GM12878 (cell line): Measurements from ENCODE around the gene OR1F1. TPM values are rescaled to one million over a fixed set of nuclear protein-coding genes. Genes with fewer than 3 reads are reported as not detected.

Experiments
- ATF7 ChIP-seq: fragments of 450-650 bp; IDR thresholded peaks from 2 replicates; pipeline ENCODE4 v1.6.1; 2016; ENCODE audit warnings: low read depth, mild to moderate bottlenecking
- CREM ChIP-seq: IDR thresholded peaks from 2 replicates; pipeline ENCODE4 v1.6.1; 2014; ENCODE audit warnings: antibody characterized with exemption, low read depth
- EZH2 ChIP-seq: IDR thresholded peaks from 2 replicates; pipeline ENCODE4 v1.6.1; 2012; ENCODE audit warnings: low read depth, mild to moderate bottlenecking, control low read depth, inconsistent platforms, low read length, borderline replicate concordance; ENCODE audit not compliant: control insufficient read depth
- MXI1 ChIP-seq: fragments of 150-350 bp; IDR thresholded peaks from 2 replicates; pipeline ENCODE4 v1.6.1; 2011; ENCODE audit warnings: low read depth, mild to moderate bottlenecking, inconsistent platforms, low read length, improper control_type of control experiment
- NRF1 ChIP-seq: conservative IDR thresholded peaks from 2 replicates; pipeline ENCODE4 v1.6.1; 2011; ENCODE audit warnings: mild to moderate bottlenecking, low read depth, low read length, improper control_type of control experiment
- TCF12 ChIP-seq: IDR thresholded peaks from 2 replicates; pipeline ENCODE4 v1.6.1; 2011; ENCODE audit warnings: low read depth, mild to moderate bottlenecking, low read length
- ZNF217 ChIP-seq: fragments of 450-650 bp; IDR thresholded peaks from 2 replicates; pipeline ENCODE4 v1.6.1; 2017; ENCODE audit warnings: antibody characterized with exemption, mild to moderate bottlenecking
- polyA plus RNA-seq, 11 experiments: library from polyadenylated mRNA; depleted of rRNA in 4 of 11; unstranded in 6 of 11; stranded (reverse) in 5 of 11; fragments of >200 nt; fragmentation: Nextera tagmentation in 4 of 11; fragmentation: Illumina TruSeq in 1 of 11; extraction: Ambion mirVana in 4 of 11; extraction: Trizol in 1 of 11; gene quantifications; 1 replicate in 1 of 11; 2 replicates in 10 of 11; pipeline versions ENCODE4 v1.2.1 to v1.2.3, GENCODE V29; 2011 to 2016; ENCODE audit warnings: inconsistent platforms in 2 of 11, missing spikeins in 2 of 11, low read depth in 1 of 11
- total RNA-seq, 4 experiments: library from RNA; depleted of rRNA in 3 of 4; stranded (reverse); fragments of >200 nt in 3 of 4; fragmentation: Illumina TruSeq in 1 of 4; extraction: Trizol in 1 of 4; gene quantifications; 2 replicates each; pipeline versions ENCODE4 v1.2.1 to v1.2.3, GENCODE V29; 2013 to 2021
- TF ChIP-seq, protein P1 (sequence below): fragments of 150-350 bp; IDR thresholded peaks from 2 replicates; pipeline ENCODE4 v1.6.1; 2016; ENCODE audit warnings: low read depth, low read length
- TF ChIP-seq, protein P2 (sequence below): fragments of 450-650 bp; IDR thresholded peaks from 2 replicates; pipeline ENCODE4 v1.6.1; 2017; ENCODE audit warnings: mild to moderate bottlenecking, moderate library complexity
- TF ChIP-seq, protein P3 (sequence below): fragments of 450-650 bp; IDR thresholded peaks from 2 replicates; pipeline ENCODE4 v1.6.1; 2014; ENCODE audit warnings: mild to moderate bottlenecking
- TF ChIP-seq, protein P4 (sequence below): fragments of 450-650 bp; IDR thresholded peaks from 2 replicates; pipeline ENCODE4 v1.6.1; 2017; ENCODE audit warnings: mild to moderate bottlenecking, low read depth, inconsistent platforms; ENCODE audit not compliant: poor library complexity, severe bottlenecking
- TF ChIP-seq, protein P5 (sequence below): IDR thresholded peaks from 2 replicates; pipeline ENCODE4 v1.6.1; 2011; ENCODE audit warnings: low read depth, low read length, improper control_type of control experiment, borderline replicate concordance
- TF ChIP-seq, protein P6 (sequence below): fragments of 450-650 bp; IDR thresholded peaks from 2 replicates; pipeline ENCODE4 v1.6.1; 2018; ENCODE audit warnings: borderline replicate concordance, mild to moderate bottlenecking; ENCODE audit not compliant: partially characterized antibody

Gene OR1F1
- total and polyA plus RNA-seq, 10 of the 15 experiments (the other 5 are each of a cell fraction or from before 2014, with no cell fraction given): 0.10 to 0.14 (median 0.12) TPM; not detected in 7

DNA sequence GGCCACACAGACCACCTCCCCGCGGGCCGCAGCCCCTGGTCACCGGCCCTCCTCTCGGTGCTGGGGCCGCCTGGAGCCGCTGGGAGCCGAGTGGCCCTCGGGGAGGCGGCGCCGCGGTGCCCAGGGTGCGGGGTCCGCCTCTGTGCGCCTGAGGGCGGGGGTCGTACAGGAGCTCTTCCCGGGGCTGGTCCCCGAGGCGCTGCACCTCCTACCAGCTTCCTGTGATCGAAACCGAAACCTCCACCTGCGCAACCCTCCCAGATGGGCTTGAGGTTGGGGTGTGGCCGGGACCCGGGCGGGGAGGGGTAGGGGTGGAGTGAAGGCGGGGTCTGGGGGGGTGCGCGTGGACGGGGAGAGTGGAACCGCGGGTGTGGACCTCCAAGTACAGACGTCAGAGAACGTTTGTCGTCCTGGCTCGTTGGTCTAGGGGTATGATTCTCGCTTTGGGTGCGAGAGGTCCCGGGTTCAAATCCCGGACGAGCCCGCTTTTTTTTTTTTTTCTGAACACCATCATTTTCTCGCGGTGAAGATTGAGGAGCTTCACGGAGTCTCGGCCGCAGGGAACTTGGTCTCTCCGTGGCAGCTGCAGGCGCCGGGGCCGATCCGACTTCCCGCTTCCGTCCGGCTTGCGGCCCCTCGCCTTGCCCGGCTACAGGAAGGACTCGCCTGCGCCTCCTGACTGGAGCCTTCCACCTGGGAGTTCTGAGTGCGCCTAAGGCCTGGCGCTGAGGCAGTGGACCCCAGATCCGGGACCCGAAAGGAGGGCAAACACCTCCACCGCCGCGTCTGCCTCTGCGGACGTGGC is 29.3 kb upstream of the OR1F1 start (continued):
- TF ChIP-seq, protein P1, sequence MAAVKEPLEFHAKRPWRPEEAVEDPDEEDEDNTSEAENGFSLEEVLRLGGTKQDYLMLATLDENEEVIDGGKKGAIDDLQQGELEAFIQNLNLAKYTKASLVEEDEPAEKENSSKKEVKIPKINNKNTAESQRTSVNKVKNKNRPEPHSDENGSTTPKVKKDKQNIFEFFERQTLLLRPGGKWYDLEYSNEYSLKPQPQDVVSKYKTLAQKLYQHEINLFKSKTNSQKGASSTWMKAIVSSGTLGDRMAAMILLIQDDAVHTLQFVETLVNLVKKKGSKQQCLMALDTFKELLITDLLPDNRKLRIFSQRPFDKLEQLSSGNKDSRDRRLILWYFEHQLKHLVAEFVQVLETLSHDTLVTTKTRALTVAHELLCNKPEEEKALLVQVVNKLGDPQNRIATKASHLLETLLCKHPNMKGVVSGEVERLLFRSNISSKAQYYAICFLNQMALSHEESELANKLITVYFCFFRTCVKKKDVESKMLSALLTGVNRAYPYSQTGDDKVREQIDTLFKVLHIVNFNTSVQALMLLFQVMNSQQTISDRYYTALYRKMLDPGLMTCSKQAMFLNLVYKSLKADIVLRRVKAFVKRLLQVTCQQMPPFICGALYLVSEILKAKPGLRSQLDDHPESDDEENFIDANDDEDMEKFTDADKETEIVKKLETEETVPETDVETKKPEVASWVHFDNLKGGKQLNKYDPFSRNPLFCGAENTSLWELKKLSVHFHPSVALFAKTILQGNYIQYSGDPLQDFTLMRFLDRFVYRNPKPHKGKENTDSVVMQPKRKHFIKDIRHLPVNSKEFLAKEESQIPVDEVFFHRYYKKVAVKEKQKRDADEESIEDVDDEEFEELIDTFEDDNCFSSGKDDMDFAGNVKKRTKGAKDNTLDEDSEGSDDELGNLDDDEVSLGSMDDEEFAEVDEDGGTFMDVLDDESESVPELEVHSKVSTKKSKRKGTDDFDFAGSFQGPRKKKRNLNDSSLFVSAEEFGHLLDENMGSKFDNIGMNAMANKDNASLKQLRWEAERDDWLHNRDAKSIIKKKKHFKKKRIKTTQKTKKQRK: no peak
- TF ChIP-seq, protein P2, sequence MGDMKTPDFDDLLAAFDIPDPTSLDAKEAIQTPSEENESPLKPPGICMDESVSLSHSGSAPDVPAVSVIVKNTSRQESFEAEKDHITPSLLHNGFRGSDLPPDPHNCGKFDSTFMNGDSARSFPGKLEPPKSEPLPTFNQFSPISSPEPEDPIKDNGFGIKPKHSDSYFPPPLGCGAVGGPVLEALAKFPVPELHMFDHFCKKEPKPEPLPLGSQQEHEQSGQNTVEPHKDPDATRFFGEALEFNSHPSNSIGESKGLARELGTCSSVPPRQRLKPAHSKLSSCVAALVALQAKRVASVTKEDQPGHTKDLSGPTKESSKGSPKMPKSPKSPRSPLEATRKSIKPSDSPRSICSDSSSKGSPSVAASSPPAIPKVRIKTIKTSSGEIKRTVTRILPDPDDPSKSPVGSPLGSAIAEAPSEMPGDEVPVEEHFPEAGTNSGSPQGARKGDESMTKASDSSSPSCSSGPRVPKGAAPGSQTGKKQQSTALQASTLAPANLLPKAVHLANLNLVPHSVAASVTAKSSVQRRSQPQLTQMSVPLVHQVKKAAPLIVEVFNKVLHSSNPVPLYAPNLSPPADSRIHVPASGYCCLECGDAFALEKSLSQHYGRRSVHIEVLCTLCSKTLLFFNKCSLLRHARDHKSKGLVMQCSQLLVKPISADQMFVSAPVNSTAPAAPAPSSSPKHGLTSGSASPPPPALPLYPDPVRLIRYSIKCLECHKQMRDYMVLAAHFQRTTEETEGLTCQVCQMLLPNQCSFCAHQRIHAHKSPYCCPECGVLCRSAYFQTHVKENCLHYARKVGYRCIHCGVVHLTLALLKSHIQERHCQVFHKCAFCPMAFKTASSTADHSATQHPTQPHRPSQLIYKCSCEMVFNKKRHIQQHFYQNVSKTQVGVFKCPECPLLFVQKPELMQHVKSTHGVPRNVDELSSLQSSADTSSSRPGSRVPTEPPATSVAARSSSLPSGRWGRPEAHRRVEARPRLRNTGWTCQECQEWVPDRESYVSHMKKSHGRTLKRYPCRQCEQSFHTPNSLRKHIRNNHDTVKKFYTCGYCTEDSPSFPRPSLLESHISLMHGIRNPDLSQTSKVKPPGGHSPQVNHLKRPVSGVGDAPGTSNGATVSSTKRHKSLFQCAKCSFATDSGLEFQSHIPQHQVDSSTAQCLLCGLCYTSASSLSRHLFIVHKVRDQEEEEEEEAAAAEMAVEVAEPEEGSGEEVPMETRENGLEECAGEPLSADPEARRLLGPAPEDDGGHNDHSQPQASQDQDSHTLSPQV: no peak
- peak; percentile 57; the same call in 1 of the 2 replicates for TF ChIP-seq CREM
- no peak for TF ChIP-seq EZH2
- peak; percentile 52; the same call in 1 of the 2 replicates for TF ChIP-seq ATF7
- TF ChIP-seq, protein P3, sequence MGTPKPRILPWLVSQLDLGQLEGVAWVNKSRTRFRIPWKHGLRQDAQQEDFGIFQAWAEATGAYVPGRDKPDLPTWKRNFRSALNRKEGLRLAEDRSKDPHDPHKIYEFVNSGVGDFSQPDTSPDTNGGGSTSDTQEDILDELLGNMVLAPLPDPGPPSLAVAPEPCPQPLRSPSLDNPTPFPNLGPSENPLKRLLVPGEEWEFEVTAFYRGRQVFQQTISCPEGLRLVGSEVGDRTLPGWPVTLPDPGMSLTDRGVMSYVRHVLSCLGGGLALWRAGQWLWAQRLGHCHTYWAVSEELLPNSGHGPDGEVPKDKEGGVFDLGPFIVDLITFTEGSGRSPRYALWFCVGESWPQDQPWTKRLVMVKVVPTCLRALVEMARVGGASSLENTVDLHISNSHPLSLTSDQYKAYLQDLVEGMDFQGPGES: no peak
- 0 out of 2 replicates have a peak, but pooled peaks have one; percentile 24 for TF ChIP-seq MXI1
- TF ChIP-seq, protein P4, sequence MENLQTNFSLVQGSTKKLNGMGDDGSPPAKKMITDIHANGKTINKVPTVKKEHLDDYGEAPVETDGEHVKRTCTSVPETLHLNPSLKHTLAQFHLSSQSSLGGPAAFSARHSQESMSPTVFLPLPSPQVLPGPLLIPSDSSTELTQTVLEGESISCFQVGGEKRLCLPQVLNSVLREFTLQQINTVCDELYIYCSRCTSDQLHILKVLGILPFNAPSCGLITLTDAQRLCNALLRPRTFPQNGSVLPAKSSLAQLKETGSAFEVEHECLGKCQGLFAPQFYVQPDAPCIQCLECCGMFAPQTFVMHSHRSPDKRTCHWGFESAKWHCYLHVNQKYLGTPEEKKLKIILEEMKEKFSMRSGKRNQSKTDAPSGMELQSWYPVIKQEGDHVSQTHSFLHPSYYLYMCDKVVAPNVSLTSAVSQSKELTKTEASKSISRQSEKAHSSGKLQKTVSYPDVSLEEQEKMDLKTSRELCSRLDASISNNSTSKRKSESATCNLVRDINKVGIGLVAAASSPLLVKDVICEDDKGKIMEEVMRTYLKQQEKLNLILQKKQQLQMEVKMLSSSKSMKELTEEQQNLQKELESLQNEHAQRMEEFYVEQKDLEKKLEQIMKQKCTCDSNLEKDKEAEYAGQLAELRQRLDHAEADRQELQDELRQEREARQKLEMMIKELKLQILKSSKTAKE: no peak
- peak; percentile 60; the same call in 1 of the 2 replicates for TF ChIP-seq TCF12
- TF ChIP-seq NRF1: no peak
- TF ChIP-seq, protein P5, sequence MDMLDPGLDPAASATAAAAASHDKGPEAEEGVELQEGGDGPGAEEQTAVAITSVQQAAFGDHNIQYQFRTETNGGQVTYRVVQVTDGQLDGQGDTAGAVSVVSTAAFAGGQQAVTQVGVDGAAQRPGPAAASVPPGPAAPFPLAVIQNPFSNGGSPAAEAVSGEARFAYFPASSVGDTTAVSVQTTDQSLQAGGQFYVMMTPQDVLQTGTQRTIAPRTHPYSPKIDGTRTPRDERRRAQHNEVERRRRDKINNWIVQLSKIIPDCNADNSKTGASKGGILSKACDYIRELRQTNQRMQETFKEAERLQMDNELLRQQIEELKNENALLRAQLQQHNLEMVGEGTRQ: no peak
- TF ChIP-seq, protein P6, sequence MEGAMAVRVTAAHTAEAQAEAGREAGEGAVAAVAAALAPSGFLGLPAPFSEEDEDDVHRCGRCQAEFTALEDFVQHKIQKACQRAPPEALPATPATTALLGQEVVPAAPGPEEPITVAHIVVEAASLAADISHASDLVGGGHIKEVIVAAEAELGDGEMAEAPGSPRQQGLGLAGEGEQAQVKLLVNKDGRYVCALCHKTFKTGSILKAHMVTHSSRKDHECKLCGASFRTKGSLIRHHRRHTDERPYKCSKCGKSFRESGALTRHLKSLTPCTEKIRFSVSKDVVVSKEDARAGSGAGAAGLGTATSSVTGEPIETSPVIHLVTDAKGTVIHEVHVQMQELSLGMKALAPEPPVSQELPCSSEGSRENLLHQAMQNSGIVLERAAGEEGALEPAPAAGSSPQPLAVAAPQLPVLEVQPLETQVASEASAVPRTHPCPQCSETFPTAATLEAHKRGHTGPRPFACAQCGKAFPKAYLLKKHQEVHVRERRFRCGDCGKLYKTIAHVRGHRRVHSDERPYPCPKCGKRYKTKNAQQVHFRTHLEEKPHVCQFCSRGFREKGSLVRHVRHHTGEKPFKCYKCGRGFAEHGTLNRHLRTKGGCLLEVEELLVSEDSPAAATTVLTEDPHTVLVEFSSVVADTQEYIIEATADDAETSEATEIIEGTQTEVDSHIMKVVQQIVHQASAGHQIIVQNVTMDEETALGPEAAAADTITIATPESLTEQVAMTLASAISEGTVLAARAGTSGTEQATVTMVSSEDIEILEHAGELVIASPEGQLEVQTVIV: no peak
- 0 out of 2 replicates have a peak, but pooled peaks have one; percentile 40 for TF ChIP-seq ZNF217
